GM23248 (cell line): ENCODE measurements around the gene FAM76A.

Experiments
- EZH2 ChIP-seq: fragments of 200-600 bp; sonication (generic); IDR thresholded peaks from 2 replicates; pipeline ENCODE4 v1.6.1; 2018; ENCODE audit warnings: antibody characterized with exemption, mild to moderate bottlenecking; ENCODE audit not compliant: insufficient read depth, poor library complexity, severe bottlenecking
- EZH2phosphoT487 ChIP-seq: fragments of 200-600 bp; sonication (generic); IDR thresholded peaks from 2 replicates; pipeline ENCODE4 v1.6.1; 2018; ENCODE audit warnings: antibody characterized with exemption, moderate library complexity, mild to moderate bottlenecking, low read depth; ENCODE audit not compliant: insufficient read depth

DNA sequence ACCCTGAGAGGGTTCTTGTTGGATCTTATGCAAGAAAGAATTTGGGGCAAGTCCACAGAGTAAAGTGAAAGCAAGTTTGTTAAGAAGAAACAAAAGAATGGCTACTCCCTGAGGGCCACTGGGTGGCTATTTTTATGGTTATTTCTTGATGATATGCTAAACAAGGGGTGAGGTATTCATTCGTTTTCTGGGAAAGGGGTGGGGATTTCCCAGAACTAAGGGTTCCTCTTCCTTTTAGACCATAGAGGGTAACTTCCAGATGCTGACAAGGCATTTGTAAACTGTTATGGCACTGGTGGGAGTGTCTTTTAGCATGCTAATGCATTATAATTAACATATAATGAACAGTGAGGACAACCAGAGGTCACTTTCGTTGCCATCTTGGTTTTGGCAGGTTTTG, 35.6 kb upstream of the FAM76A start:
- TF ChIP-seq EZH2 (no peak), EZH2phosphoT487 (no peak)
